ENCODE measurements around the gene COL6A2.

DNA sequence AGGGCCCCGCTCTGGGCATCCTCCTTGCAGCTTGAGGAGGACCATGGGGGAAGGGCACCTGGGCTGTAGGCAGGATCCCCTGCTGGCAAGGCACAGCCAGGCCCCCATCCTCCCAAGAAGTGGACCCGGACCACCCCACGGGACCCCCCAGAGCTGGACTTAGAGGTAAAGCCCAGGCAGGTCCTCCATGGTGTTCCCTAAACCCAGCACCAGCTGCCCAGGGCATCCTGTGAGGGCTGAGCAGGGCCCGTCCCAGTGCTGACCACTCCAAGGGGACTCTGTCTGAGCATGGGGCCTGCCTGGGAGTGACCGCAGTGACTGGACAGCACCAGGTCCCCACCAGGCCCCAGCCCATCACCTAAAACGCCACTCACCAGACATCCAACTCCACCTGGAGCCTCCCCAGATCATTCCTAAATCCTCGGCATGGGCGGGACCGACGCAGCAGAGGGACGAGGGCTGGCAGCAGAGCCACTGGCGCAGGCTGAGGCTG, 21.3 kb downstream of the COL6A2 start:
- no peak for TF ChIP-seq GATA2 (IDR thresholded peaks at IDR 0.05; ENCODE audit: low read depth, low read length)
- TF ChIP-seq GATA3 (IDR thresholded peaks at IDR 0.05; ENCODE audit: low read depth, low read length) = no peak

Measured in SH-SY5Y (cell line).